ENCODE data around the gene COMMD3.

The COMMD3 gene

DNA sequence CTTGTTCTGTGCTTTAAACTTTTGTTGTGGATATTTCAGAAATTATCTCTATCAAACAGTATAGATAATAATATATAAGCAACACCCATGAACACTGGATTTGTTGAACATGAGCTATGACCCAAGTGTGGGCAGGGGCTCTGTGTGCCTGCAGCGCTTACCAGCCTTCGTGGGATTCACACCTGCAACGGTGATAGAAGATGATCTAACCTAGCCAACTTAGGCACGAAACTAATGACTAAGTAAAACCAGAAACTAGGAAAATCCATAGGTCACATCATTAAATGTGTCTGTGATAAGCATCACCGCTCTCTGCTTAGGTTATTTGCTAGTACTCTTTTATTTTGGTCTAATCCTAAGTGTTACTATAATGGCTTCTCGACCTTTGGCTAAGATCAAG lies 47.1 kb downstream of the COMMD3 start:
- no peak for DNase-seq (ENCODE audit: low read depth, low spot score)
- Histone ChIP-seq H3K36me3 (ENCODE audit: insufficient read depth, insufficient read length, low read length) (no peaks in the 10 kb centered on the region), H3K9ac (ENCODE audit: insufficient read length, low read depth) (no peak overlapping the region), H3K4me3 (ENCODE audit: insufficient read length, low read depth) (no peak overlapping the region), H3K27me3 (ENCODE audit: insufficient read depth, insufficient read length) (no peaks in the 10 kb centered on the region), H3K9me3 (ENCODE audit: insufficient read depth, low read length) (no peaks in the 10 kb centered on the region), H3K4me1 (ENCODE audit: insufficient read depth, insufficient read length) (no peaks in the 10 kb centered on the region)
- no peak for TF ChIP-seq ZNF274 (IDR thresholded peaks at IDR 0.05; ENCODE audit: low read depth, low read length)
- TF ChIP-seq SUZ12 (IDR thresholded peaks at IDR 0.05; ENCODE audit: extremely low read depth, insufficient read depth, insufficient read length): no peak
- no peak for TF ChIP-seq YY1 (IDR thresholded peaks at IDR 0.05; ENCODE audit: insufficient read depth, insufficient read length)

- H3K4me1 ChIP-seq (ENCODE audit: insufficient read depth, insufficient read length): no peaks in the 10 kb centered on the region
- H3K36me3 ChIP-seq (ENCODE audit: insufficient read depth, insufficient read length, low read length): no peaks in the 10 kb centered on the region
- H3K9me3 ChIP-seq (ENCODE audit: insufficient read depth, low read length): no peaks in the 10 kb centered on the region
- no peak for DNase-seq (ENCODE audit: low read depth, low spot score)
- TF ChIP-seq SUZ12 (IDR thresholded peaks at IDR 0.05; ENCODE audit: extremely low read depth, insufficient read depth, insufficient read length): no peak
- TF ChIP-seq ZNF274 (IDR thresholded peaks at IDR 0.05; ENCODE audit: low read depth, low read length): no peak
- no peak for TF ChIP-seq YY1 (IDR thresholded peaks at IDR 0.05; ENCODE audit: insufficient read depth, insufficient read length)
- no peak overlapping the region for H3K9ac ChIP-seq (ENCODE audit: insufficient read length, low read depth)
- no peak overlapping the region for H3K4me3 ChIP-seq (ENCODE audit: insufficient read length, low read depth)
- no peaks in the 10 kb centered on the region for H3K27me3 ChIP-seq (ENCODE audit: insufficient read depth, insufficient read length)
Measured at GRCh38 chr10:22364407-22365140, 48.4 kb downstream of the COMMD3 start.

DNA sequence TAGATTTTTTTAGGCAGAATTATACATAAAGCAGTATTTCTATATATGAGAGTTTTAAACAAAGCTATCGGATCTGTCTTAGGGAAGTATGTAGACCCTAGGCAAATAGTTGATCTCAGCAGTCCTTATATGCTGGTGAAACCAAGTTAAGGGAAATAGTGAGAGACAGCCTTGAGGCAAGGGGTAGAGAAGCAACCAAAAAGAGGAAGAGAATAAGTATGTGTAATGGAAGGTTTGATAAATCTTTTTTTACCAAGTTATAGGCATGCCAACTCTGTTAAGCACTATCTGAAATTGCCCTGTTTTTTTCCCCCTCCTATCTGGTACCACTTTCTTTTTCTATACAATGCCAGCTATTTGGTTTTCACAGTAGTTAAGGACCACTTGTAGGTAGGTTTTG lies 49.0 kb downstream of the COMMD3 start:
- Histone ChIP-seq H3K36me3 (ENCODE audit: insufficient read depth, insufficient read length, low read length) (no peaks in the 10 kb centered on the region), H3K4me3 (ENCODE audit: insufficient read length, low read depth) (no peak overlapping the region), H3K4me1 (ENCODE audit: insufficient read depth, insufficient read length) (no peaks in the 10 kb centered on the region), H3K9me3 (ENCODE audit: insufficient read depth, low read length) (no peaks in the 10 kb centered on the region), H3K27me3 (ENCODE audit: insufficient read depth, insufficient read length) (no peaks in the 10 kb centered on the region), H3K9ac (ENCODE audit: insufficient read length, low read depth) (no peak overlapping the region)
- no peak for DNase-seq (ENCODE audit: low read depth, low spot score)
- TF ChIP-seq YY1 (IDR thresholded peaks at IDR 0.05; ENCODE audit: insufficient read depth, insufficient read length) (no peak), SUZ12 (IDR thresholded peaks at IDR 0.05; ENCODE audit: extremely low read depth, insufficient read depth, insufficient read length) (no peak), ZNF274 (IDR thresholded peaks at IDR 0.05; ENCODE audit: low read depth, low read length) (no peak)

GRCh38 chr10:22365644-22366434 lies 49.7 kb downstream of the COMMD3 start:
- H3K9ac ChIP-seq (ENCODE audit: insufficient read length, low read depth): no peak overlapping the region
- TF ChIP-seq YY1 (IDR thresholded peaks at IDR 0.05; ENCODE audit: insufficient read depth, insufficient read length) (no peak), ZNF274 (IDR thresholded peaks at IDR 0.05; ENCODE audit: low read depth, low read length) (no peak), SUZ12 (IDR thresholded peaks at IDR 0.05; ENCODE audit: extremely low read depth, insufficient read depth, insufficient read length) (no peak)
- no peaks in the 10 kb centered on the region for H3K27me3 ChIP-seq (ENCODE audit: insufficient read depth, insufficient read length)
- H3K4me3 ChIP-seq (ENCODE audit: insufficient read length, low read depth): no peak overlapping the region
- H3K36me3 ChIP-seq (ENCODE audit: insufficient read depth, insufficient read length, low read length): no peaks in the 10 kb centered on the region
- no peaks in the 10 kb centered on the region for H3K9me3 ChIP-seq (ENCODE audit: insufficient read depth, low read length)
- no peaks in the 10 kb centered on the region for H3K4me1 ChIP-seq (ENCODE audit: insufficient read depth, insufficient read length)
- DNase-seq (ENCODE audit: low read depth, low spot score): no peak

DNA sequence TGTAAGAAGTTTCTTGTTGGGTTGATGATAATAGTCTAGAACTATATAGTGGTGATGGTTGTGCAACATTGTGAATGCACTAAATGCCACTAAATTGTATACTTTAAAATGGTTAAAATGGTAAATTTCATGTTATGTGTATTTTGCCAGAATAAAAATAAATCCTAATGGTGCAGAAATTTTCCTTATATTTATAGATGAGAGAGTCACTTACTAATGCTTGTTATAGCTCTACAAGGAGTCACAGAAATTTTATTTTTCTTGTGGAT lies 50.2 kb downstream of the COMMD3 start:
- no peak for DNase-seq (ENCODE audit: low read depth, low spot score)
- Histone ChIP-seq H3K27me3 (ENCODE audit: insufficient read depth, insufficient read length) (no peaks in the 10 kb centered on the region), H3K9me3 (ENCODE audit: insufficient read depth, low read length) (no peaks in the 10 kb centered on the region), H3K4me1 (ENCODE audit: insufficient read depth, insufficient read length) (no peaks in the 10 kb centered on the region), H3K9ac (ENCODE audit: insufficient read length, low read depth) (no peak overlapping the region), H3K36me3 (ENCODE audit: insufficient read depth, insufficient read length, low read length) (no peaks in the 10 kb centered on the region), H3K4me3 (ENCODE audit: insufficient read length, low read depth) (no peak overlapping the region)
- TF ChIP-seq ZNF274 (IDR thresholded peaks at IDR 0.05; ENCODE audit: low read depth, low read length) (no peak), SUZ12 (IDR thresholded peaks at IDR 0.05; ENCODE audit: extremely low read depth, insufficient read depth, insufficient read length) (no peak), YY1 (IDR thresholded peaks at IDR 0.05; ENCODE audit: insufficient read depth, insufficient read length) (no peak)

DNA sequence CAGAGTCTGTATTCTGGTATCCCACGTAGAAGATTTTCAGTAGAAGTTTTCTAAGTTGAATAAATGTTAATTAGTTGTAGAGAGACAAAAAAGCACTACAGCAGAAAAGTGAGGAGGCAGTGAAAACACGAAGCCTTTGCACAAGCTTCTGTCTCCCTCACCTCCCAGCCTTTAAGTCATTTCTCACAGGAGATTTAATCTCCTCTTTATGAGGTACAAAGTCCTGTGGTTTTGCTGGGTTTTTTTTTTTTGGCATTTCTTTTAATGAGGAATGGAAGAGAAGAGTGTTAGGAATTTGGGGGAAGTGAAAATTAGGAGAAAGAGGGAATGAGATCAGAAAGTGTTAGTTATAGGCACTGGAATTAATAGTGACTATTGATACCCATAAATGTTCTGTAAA lies 50.6 kb downstream of the COMMD3 start:
- Histone ChIP-seq H3K4me1 (ENCODE audit: insufficient read depth, insufficient read length) (no peaks in the 10 kb centered on the region), H3K4me3 (ENCODE audit: insufficient read length, low read depth) (no peak overlapping the region), H3K27me3 (ENCODE audit: insufficient read depth, insufficient read length) (no peaks in the 10 kb centered on the region), H3K9me3 (ENCODE audit: insufficient read depth, low read length) (no peaks in the 10 kb centered on the region), H3K36me3 (ENCODE audit: insufficient read depth, insufficient read length, low read length) (no peaks in the 10 kb centered on the region), H3K9ac (ENCODE audit: insufficient read length, low read depth) (no peak overlapping the region)
- TF ChIP-seq ZNF274 (IDR thresholded peaks at IDR 0.05; ENCODE audit: low read depth, low read length) (no peak), YY1 (IDR thresholded peaks at IDR 0.05; ENCODE audit: insufficient read depth, insufficient read length) (no peak), SUZ12 (IDR thresholded peaks at IDR 0.05; ENCODE audit: extremely low read depth, insufficient read depth, insufficient read length) (no peak)
- no peak for DNase-seq (ENCODE audit: low read depth, low spot score)

- Histone ChIP-seq H3K36me3 (ENCODE audit: insufficient read depth, insufficient read length, low read length) (no peaks in the 10 kb centered on the region), H3K9me3 (ENCODE audit: insufficient read depth, low read length) (no peaks in the 10 kb centered on the region), H3K27me3 (ENCODE audit: insufficient read depth, insufficient read length) (no peaks in the 10 kb centered on the region), H3K4me3 (ENCODE audit: insufficient read length, low read depth) (no peak overlapping the region), H3K9ac (ENCODE audit: insufficient read length, low read depth) (no peak overlapping the region), H3K4me1 (ENCODE audit: insufficient read depth, insufficient read length) (no peaks in the 10 kb centered on the region)
- DNase-seq (ENCODE audit: low read depth, low spot score): no peak
- TF ChIP-seq SUZ12 (IDR thresholded peaks at IDR 0.05; ENCODE audit: extremely low read depth, insufficient read depth, insufficient read length) (no peak), ZNF274 (IDR thresholded peaks at IDR 0.05; ENCODE audit: low read depth, low read length) (no peak), YY1 (IDR thresholded peaks at IDR 0.05; ENCODE audit: insufficient read depth, insufficient read length) (no peak)
Measured at GRCh38 chr10:22367471-22367870, 51.3 kb downstream of the COMMD3 start.
